Tibial nerve (tissue), 3 donors: ENCODE data around the gene XAGE5.
"Not testable (repeated sequence)": the region's sequence is repeated elsewhere in the genome, so short reads cannot be mapped to it uniquely, and the experiment has no call there.

Source experiments
- POLR2A ChIP-seq, 2 donors: fragments of 450-650 bp; IDR thresholded peaks; one replicate each; pipeline ENCODE4 v1.6.1; 2017; ENCODE audit warnings: antibody characterized with exemption in 2 of 2, mild to moderate bottlenecking in 2 of 2, moderate library complexity in 2 of 2
- TF ChIP-seq, protein P1 (sequence below), 5 experiments: fragments of 200-600 bp in 3 of 5; fragments of 450-650 bp in 2 of 5; sonication (generic) in 3 of 5; IDR thresholded peaks; one replicate each; pipeline ENCODE4 v1.5.1; 2016 to 2019; ENCODE audit warnings: antibody characterized with exemption in 5 of 5, mild to moderate bottlenecking in 3 of 5, moderate library complexity in 2 of 5

- TF ChIP-seq, protein P1, sequence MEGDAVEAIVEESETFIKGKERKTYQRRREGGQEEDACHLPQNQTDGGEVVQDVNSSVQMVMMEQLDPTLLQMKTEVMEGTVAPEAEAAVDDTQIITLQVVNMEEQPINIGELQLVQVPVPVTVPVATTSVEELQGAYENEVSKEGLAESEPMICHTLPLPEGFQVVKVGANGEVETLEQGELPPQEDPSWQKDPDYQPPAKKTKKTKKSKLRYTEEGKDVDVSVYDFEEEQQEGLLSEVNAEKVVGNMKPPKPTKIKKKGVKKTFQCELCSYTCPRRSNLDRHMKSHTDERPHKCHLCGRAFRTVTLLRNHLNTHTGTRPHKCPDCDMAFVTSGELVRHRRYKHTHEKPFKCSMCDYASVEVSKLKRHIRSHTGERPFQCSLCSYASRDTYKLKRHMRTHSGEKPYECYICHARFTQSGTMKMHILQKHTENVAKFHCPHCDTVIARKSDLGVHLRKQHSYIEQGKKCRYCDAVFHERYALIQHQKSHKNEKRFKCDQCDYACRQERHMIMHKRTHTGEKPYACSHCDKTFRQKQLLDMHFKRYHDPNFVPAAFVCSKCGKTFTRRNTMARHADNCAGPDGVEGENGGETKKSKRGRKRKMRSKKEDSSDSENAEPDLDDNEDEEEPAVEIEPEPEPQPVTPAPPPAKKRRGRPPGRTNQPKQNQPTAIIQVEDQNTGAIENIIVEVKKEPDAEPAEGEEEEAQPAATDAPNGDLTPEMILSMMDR (IDR thresholded peaks at IDR 0.05), result not testable (repeated sequence)
- not testable (repeated sequence) for TF ChIP-seq POLR2A (IDR thresholded peaks at IDR 0.05)
Measured at GRCh38 chrX:52843619-52844018, 32.5 kb downstream of the XAGE5 start.
